Chondrocyte (in vitro differentiated cells): ENCODE data around the gene FARSA. TPM values are rescaled to one million over a fixed set of nuclear protein-coding genes. Genes with fewer than 3 reads are reported as not detected.
A peak's percentile ranks its signal among the peaks of the same experiment; 100 is the strongest.

Source experiments
- DNase-seq: peaks from one replicate; pipeline ENCODE4 v3.0.0; 2021; ENCODE audit warnings: mixed read lengths, low spot score
- H3K27ac Mint-ChIP-seq: one replicate; pipeline ENCODE4 v1.8.0; 2021; ENCODE audit warnings: mild to moderate bottlenecking, moderate library complexity, mixed read lengths; ENCODE audit not compliant: unreplicated experiment
- H3K27me3 Mint-ChIP-seq: 2 replicates; pipeline ENCODE4 v1.8.0; 2021; ENCODE audit warnings: low read depth, mixed read lengths
- H3K36me3 Mint-ChIP-seq: 2 replicates; pipeline ENCODE4 v1.8.0; 2021; ENCODE audit warnings: low read depth, mixed read lengths
- H3K4me1 Mint-ChIP-seq: 2 replicates; pipeline ENCODE4 v1.8.0; 2021; ENCODE audit warnings: low read depth, mild to moderate bottlenecking, mixed read lengths
- H3K4me3 Mint-ChIP-seq: one replicate; pipeline ENCODE4 v1.8.0; 2021; ENCODE audit warnings: mild to moderate bottlenecking, moderate library complexity, mixed read lengths; ENCODE audit not compliant: unreplicated experiment
- H3K9me3 Mint-ChIP-seq: 2 replicates; pipeline ENCODE4 v1.8.0; 2021; ENCODE audit warnings: low read depth, mixed read lengths
- CTCF ChIP-seq: fragments of 200-600 bp; sonication (generic); IDR thresholded peaks from 2 replicates; pipeline ENCODE4 v1.5.0; 2021; ENCODE audit warnings: antibody characterized with exemption, mild to moderate bottlenecking, moderate library complexity
- total RNA-seq: library from RNA; stranded (reverse); gene quantifications from 3 replicates; pipeline ENCODE4 v1.2.1, GENCODE V29; 2021

The FARSA gene
- total RNA-seq, 1 donor from 2014 or later: 46.4 TPM

DNA sequence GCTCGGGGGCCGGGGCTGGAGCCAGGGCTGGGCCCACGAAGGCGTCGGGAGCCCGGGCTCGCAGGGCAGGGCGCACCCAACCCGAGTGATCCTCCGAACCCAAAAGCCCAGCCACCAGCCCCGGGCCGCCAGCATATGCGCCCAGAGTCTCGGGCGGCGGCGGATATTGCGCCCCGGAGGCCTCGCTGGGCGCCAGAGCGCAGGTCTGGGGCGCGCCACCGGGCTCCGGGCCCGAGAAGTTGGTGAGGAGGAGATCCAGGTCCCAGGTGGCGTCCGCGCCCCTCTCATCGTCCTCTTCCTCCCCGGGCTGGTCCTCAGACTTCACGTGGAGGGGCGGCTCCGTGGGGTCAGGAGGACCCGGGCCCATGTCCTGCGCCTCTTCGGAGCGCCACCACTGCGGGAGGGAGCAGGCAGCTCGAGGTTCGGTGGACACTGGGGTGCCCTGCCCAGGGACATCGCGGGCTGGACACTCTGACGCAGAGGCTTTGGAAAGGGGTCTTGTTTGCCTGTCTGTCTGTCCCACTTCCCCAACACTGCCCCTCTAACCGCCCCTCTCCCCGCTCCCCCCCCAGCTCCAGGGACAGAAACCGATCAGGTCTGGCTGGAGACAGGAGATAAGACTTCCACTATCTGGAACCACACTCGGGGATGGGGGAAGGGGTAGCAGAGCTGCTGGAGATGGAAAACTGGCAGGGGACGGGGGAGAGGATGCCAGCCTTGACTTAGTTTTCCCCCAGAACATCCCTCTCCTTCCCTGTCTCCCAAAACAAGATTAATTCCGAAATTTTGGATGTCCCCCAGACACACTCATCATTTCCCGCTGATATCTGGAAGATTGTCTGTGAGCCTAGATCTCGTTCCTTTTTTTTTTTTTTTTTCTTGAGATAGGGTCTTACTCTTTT lies 47.5 kb downstream of the FARSA start:
- Mint-ChIP-seq H3K27ac (no peak overlapping the region), H3K4me1 (peaks cover 17% of the 10 kb centered on the region), H3K27me3 (peaks cover 20% of the 10 kb centered on the region), H3K36me3 (no peaks in the 10 kb centered on the region), H3K4me3 (no peak overlapping the region), H3K9me3 (no peaks in the 10 kb centered on the region)
- no peak for DNase-seq
- peak; percentile 47 for TF ChIP-seq CTCF

DNA sequence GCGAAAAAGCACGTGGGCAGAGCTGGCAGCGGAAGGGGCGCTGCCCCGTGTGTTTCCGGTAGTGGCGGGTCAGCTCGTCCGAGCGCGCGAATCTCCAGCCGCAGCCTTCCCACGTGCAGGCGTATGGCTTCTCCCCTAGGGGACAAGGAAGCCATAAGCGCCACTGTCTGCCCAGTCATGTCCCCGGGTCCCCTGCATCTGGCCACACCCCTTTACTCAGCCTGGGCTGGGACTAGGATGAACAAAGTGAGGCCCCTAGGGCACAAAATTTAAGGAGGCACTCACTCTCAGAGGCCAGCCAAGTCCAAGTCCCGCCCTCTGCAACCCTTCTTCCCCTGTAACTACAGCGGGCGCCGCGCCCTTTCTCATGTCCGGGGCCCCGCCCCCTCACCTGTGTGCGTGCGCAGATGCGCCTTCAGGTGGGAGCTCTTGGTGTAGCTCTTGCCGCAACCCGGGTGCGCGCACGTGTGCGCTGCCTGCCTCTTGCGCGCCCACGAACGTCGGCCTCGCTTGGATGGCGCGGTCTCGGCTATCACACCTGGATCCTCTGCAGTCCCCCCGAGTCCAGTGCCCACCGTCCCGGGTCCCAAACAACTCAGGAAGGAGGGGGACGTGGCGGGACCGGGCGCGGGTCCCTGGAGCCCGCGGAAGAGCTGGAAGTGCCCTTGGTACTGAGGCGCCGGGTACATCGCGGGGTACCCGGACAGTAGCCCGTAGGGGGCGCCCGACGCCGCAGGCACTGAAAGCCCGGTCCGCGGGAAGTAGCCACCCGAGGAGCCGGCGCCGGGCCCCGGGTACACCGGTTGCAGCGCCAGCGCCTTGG lies 48.4 kb downstream of the FARSA start:
- H3K27me3 Mint-ChIP-seq: peaks cover 20% of the 10 kb centered on the region
- no peaks in the 10 kb centered on the region for H3K36me3 Mint-ChIP-seq
- no peak for DNase-seq
- peaks cover 18% of the 10 kb centered on the region for H3K4me1 Mint-ChIP-seq
- H3K27ac Mint-ChIP-seq: no peak overlapping the region
- no peaks in the 10 kb centered on the region for H3K9me3 Mint-ChIP-seq
- H3K4me3 Mint-ChIP-seq: peak overlapping the region; percentile 62
- peak; percentile 80 for TF ChIP-seq CTCF

DNA sequence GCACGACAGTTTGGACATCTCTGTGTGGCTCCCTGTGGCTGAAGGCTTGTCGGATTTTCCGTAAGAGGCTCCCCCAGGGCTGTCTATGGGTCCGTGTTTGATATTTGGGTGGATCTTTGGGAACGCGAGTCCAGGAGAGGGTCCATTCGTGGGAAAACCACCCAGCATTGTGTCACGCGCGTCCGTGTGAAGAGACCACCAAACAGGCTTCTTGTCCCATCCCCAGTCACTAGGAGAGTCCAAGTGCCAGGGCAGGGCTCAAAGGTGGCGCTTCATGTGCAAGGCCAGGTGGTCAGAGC lies 48.9 kb downstream of the FARSA start:
- Mint-ChIP-seq H3K9me3 (no peaks in the 10 kb centered on the region), H3K36me3 (no peaks in the 10 kb centered on the region), H3K4me3 (no peak overlapping the region), H3K27me3 (peaks cover 20% of the 10 kb centered on the region), H3K4me1 (peaks cover 20% of the 10 kb centered on the region), H3K27ac (no peak overlapping the region)
- no peak for DNase-seq
- no peak for TF ChIP-seq CTCF

DNA sequence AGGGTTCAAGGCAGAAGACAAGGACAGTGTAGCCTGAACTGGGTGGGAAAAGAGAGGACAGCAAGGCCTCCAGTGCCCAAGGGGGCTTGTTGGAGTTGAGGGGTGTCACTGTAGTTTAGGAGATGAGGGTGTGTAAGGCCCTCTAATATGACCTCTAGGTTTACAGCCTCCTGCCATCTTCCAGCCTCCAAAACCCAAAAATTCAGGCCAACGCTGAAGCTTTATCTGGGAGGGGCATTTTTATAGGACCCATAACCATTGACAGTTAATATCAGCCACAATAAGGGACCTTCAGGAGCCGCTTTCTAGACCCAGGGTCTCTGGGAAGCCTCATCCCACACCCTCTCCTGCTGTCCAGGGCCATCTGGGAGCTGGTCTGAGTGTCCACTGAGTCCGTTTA lies 49.3 kb downstream of the FARSA start:
- no peak for DNase-seq
- peaks cover 20% of the 10 kb centered on the region for H3K4me1 Mint-ChIP-seq
- peaks cover 20% of the 10 kb centered on the region for H3K27me3 Mint-ChIP-seq
- H3K36me3 Mint-ChIP-seq: no peaks in the 10 kb centered on the region
- no peak overlapping the region for H3K27ac Mint-ChIP-seq
- H3K9me3 Mint-ChIP-seq: no peaks in the 10 kb centered on the region
- H3K4me3 Mint-ChIP-seq: no peak overlapping the region
- TF ChIP-seq CTCF: no peak

DNA sequence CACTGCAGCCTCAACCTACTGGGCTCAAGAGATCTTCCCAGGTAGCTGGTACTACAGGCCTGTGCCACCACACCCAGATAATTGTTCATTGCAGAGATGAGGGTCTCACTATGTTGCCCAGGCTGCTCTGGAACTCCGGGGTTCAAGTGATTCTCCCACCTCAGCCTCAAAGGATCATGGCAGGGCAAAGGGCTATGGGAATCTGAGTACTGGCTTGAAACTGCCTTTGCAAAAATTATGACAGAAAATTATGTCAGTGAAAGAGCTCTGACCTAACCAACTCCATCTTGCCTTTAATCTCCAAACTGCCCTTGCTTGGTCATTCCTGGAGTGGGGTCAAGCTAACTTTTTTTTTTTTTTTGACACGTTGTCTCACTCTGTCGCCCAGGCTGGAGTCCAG lies 50.9 kb downstream of the FARSA start:
- H3K27ac Mint-ChIP-seq: no peak overlapping the region
- H3K9me3 Mint-ChIP-seq: no peaks in the 10 kb centered on the region
- H3K4me3 Mint-ChIP-seq: peak overlapping the region; percentile 85
- H3K36me3 Mint-ChIP-seq: peaks cover 8% of the 10 kb centered on the region
- H3K4me1 Mint-ChIP-seq: peaks cover 20% of the 10 kb centered on the region
- TF ChIP-seq CTCF: no peak
- DNase-seq: no peak
- H3K27me3 Mint-ChIP-seq: peaks cover 20% of the 10 kb centered on the region
